ENCODE results near the gene PERM1.
"Not testable (repeated sequence)": the region's sequence is repeated elsewhere in the genome, so short reads cannot be mapped to it uniquely, and the experiment has no call there.

The PERM1 gene

GRCh38 chr1:963301-963651 lies 18.6 kb downstream of the PERM1 start:
- no peak for DNase-seq

- no peak for DNase-seq
Measured at GRCh38 chr1:962381-963300, 19.3 kb downstream of the PERM1 start.

DNA sequence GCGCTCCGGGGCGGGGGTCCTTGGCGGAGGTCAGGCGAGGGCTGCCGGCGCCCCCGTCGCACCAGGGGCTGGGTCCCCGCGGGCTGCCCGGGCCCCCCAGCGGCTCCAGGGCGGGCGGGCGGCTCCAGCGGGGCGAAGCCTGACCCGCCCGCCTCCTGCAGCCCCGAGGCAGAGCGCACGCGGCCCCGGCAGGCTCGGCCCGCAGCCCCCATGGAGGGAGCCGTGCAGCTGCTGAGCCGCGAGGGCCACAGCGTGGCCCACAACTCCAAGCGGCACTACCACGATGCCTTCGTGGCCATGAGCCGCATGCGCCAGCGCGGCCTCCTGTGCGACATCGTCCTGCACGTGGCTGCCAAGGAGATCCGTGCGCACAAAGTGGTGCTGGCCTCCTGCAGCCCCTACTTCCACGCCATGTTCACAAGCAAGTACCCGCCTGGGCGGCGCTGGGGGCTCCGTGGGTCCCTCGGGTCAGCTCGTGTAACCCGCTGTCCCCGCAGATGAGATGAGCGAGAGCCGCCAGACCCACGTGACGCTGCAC lies 20.7 kb downstream of the PERM1 start:
- no peak for DNase-seq

DNA sequence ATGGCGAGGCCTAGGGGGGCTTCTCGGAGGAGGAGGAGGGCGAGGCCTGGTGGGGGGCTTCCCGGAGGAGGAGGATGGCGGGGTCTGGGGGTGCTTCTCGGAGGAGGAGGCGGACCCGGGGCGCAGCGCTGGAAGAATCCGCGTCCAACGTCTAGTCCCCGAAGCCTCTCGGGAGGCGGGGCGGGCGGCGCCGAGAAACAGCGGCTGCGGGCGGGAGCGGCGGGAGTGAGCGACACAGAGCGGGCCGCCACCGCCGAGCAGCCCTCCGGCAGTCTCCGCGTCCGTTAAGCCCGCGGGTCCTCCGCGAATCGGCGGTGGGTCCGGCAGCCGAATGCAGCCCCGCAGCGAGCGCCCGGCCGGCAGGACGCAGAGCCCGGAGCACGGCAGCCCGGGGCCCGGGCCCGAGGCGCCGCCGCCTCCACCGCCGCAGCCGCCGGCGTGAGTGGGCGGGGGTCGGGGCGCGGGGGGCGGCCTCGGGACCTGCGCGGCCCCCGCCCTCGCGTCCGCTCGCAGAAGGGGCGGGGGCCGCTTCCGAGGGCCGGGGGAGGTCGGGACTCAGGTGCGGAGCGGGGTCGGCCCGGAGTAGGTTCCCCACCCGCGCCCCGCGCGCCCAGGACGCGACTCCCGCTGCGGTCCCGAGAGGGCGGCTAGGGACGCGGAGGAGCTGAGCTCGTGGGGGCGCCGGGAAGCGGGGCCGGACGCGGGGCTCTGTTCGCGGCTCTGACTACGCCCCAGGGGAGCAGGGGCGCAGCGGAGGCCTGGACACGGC lies 21.3 kb downstream of the PERM1 start, which contains the start of gene KLHL17:
Gene KLHL17, plus strand, starts transcription at position 222 of the 769 bp plus-strand sequence. Its CDS starts 110 bp downstream, at position 332.
- peak; percentile 84 for DNase-seq

GRCh38 chr1:959731-960362 lies 22.0 kb downstream of the PERM1 start:
- no peak for DNase-seq

DNA sequence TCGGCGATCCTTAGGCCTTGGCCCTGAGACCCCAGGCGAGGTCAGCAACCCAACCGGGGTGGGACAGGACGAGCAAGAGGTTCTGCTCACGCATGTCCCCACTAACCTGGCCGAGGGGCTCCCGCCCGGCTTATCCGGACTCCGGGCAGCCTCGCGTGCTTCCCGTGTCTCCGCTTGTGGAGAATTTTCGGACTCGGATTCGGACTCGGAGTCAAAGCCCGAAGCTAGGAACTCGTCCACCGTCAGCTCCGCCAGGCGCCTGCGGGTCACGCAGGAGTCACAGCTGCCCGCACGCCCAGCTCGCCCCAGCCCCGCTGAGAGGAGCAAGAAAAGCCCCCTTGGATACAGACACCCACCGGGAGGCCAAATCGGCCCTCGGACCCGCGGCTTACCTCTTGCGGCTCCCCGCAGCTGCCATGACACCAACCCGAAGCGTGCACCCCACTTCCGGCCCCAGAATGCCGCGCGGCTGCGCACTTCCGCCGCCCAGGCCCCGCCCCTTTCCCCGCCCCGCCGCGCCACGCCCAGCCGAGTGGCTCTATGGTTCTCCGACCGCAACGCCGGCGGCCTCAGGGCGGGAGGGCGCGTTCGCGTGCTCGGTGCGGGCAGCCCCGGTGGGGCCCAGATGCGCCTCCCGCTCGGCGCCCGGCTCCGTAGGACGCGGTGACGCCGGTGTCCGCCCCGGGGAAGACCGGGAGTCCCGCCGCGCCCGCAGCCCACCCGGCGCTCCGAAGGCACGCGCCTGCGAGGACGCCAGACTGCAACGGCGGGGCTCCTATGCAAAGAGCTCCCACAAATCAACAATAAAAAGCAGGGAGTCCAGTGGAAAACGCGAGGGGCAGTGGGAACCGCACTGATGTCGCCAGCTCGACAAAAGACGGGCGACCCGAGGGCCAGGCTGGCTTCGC lies 22.8 kb downstream of the PERM1 start, which contains the start of gene NOC2L:
Gene NOC2L, minus strand, starts transcription at position 434 of the 908 bp plus-strand sequence. Its CDS starts 16 bp downstream, at position 418.
- DNase-seq, result peak; percentile 93

- DNase-seq, result no peak
Measured at GRCh38 chr1:956636-957035, 25.3 kb downstream of the PERM1 start.

- no peak for DNase-seq
Measured at GRCh38 chr1:955474-955873, 26.4 kb downstream of the PERM1 start.

- no peak for DNase-seq
Measured at GRCh38 chr1:954927-955326, 27.0 kb downstream of the PERM1 start.

- DNase-seq, result no peak
Measured at GRCh38 chr1:953524-954320, 28.2 kb downstream of the PERM1 start.

- DNase-seq, result no peak
Measured at GRCh38 chr1:952603-953002, 29.3 kb downstream of the PERM1 start.

GRCh38 chr1:952201-952600 lies 29.7 kb downstream of the PERM1 start:
- DNase-seq, result no peak

GRCh38 chr1:951364-951763 lies 30.5 kb downstream of the PERM1 start:
- peak; percentile 67 for DNase-seq

- DNase-seq, result no peak
Measured at GRCh38 chr1:950881-951280, 31.0 kb downstream of the PERM1 start.

GRCh38 chr1:950268-950667 lies 31.6 kb downstream of the PERM1 start:
- no peak for DNase-seq

DNA sequence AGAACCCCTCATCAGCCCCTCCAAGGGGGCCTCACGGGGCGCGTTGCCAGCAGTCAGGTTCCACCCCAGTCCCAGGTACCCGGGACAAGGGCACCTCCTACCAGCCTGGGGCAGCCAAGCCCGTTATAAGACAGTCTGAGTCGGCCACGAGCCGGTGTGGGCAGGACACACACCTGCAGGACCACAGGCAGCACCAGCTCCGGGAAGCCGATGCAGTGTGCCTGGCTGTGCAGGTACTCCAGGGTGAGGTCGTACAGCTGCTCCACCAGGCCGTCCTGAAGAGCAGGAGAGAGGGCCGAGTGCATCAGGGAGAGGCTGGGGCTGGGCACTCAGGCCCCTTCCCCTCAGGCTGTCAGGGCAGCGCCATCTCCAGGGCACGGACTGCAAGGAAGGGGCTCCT lies 33.9 kb downstream of the PERM1 start:
- no peak for DNase-seq

- not testable (repeated sequence) for DNase-seq
Measured at GRCh38 chr1:946811-947210, 35.1 kb downstream of the PERM1 start.

GRCh38 chr1:945688-946556 lies 36.0 kb downstream of the PERM1 start:
- DNase-seq, result no peak

DNA sequence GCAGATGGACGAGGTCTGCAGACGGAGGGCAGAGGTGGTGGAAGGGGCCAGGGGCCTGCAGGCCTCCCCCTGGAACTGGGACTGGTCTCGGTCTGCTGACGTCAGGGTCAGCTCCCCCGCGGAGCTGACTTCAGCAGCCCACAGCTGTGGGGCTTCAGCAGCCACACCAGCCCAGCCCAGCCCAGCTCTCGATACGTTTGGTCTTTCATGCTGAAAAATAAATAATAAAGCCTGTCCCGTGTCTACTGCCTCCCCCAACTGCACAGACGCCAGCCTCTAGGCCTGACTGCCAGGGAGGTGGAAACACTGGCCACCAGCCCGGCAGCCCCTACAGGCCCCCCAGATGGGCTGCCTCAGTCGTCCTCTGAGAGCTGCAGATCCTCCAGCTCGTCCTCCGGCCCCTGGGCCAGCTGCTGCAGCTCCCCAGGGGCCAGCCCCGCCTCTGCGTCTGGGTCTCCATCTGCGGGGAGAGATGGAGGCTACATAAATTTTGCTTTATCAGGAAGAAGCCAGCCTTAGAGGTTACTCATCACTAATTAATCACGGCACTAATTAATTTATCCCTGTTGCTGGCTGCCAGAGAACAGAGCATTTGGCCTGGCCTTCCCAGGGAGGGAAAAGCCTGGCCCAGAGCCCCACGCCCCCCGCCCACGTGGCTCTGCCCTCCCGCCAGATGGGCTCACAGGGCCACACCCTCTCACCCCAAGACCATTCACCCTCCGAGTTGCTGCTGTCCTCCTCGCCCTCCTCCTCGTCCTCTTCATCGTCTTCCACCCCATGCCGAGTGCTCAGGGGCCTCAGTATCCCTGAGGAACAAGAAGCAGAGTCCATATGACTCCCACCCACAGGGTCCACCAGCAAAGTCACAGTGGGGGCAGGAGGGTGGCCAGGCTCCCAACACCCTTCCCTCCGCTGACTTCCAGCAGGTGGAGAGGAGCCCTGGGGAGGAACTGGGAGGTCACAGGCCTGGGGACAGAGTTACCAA lies 37.3 kb downstream of the PERM1 start:
- DNase-seq, result peak; percentile 98
